Measurements from ENCODE around the gene RXRA.
A peak's percentile ranks its signal among the peaks of the same experiment; 100 is the strongest.

RXRA gene

GRCh38 chr9:134370213-134370492 is 43.9 kb downstream of the RXRA start:
- H3K4me3 ChIP-seq (replicated peaks; ENCODE audit: insufficient read depth, low read length) = no peak overlapping the region
- DNase-seq (ENCODE audit: low read depth in 1 of 2, low spot score in 1 of 2) = no peak
- no peaks in the 10 kb centered on the region for H3K27me3 ChIP-seq (ENCODE audit: insufficient read depth, poor library complexity, severe bottlenecking)
- TF ChIP-seq POLR2AphosphoS5 (IDR thresholded peaks at IDR 0.05; ENCODE audit: low read depth) (no peak), GABPA (IDR thresholded peaks at IDR 0.05; ENCODE audit: low read depth) (no peak), CTCF (IDR thresholded peaks at IDR 0.05; ENCODE audit: insufficient read depth, low read length) (no peak), SPI1 (IDR thresholded peaks at IDR 0.05; ENCODE audit: borderline replicate concordance, low read depth) (no peak), REST (IDR thresholded peaks at IDR 0.05; ENCODE audit: insufficient replicate concordance, low read depth) (no peak)
- peak overlapping the region; percentile 98 for H3K27ac ChIP-seq (replicated peaks)

- Histone ChIP-seq H3K4me3 (replicated peaks; ENCODE audit: insufficient read depth, low read length) (no peak overlapping the region), H3K27me3 (ENCODE audit: insufficient read depth, poor library complexity, severe bottlenecking) (no peaks in the 10 kb centered on the region), H3K27ac (replicated peaks) (peak overlapping the region; percentile 98)
- no peak for DNase-seq (ENCODE audit: low read depth in 1 of 2, low spot score in 1 of 2)
- TF ChIP-seq GABPA (IDR thresholded peaks at IDR 0.05; ENCODE audit: low read depth) = no peak
- no peak for TF ChIP-seq REST (IDR thresholded peaks at IDR 0.05; ENCODE audit: insufficient replicate concordance, low read depth)
- TF ChIP-seq POLR2AphosphoS5 (IDR thresholded peaks at IDR 0.05; ENCODE audit: low read depth) = no peak
- no peak for TF ChIP-seq SPI1 (IDR thresholded peaks at IDR 0.05; ENCODE audit: borderline replicate concordance, low read depth)
- no peak for TF ChIP-seq CTCF (IDR thresholded peaks at IDR 0.05; ENCODE audit: insufficient read depth, low read length)
Observed at GRCh38 chr9:134370638-134371037, 44.4 kb downstream of the RXRA start.

GRCh38 chr9:134371731-134372130 is 45.5 kb downstream of the RXRA start:
- TF ChIP-seq SPI1 (IDR thresholded peaks at IDR 0.05; ENCODE audit: borderline replicate concordance, low read depth) = peak; percentile 95
- TF ChIP-seq POLR2AphosphoS5 (IDR thresholded peaks at IDR 0.05; ENCODE audit: low read depth) = peak; percentile 99
- no peak for TF ChIP-seq CTCF (IDR thresholded peaks at IDR 0.05; ENCODE audit: insufficient read depth, low read length)
- peak; percentile 62 for TF ChIP-seq REST (IDR thresholded peaks at IDR 0.05; ENCODE audit: insufficient replicate concordance, low read depth)
- TF ChIP-seq GABPA (IDR thresholded peaks at IDR 0.05; ENCODE audit: low read depth) = peak; percentile 74
- DNase-seq (ENCODE audit: low read depth in 1 of 2, low spot score in 1 of 2) = peak; percentile 99 to 100
- H3K27ac ChIP-seq (replicated peaks) = peak overlapping the region; percentile 98
- no peaks in the 10 kb centered on the region for H3K27me3 ChIP-seq (ENCODE audit: insufficient read depth, poor library complexity, severe bottlenecking)
- H3K4me3 ChIP-seq (replicated peaks; ENCODE audit: insufficient read depth, low read length) = no peak overlapping the region
